Measurements from ENCODE around the gene NPY. TPM values are rescaled to one million over a fixed set of nuclear protein-coding genes. Genes with fewer than 3 reads are reported as not detected.

Gene NPY
- total RNA-seq, 1 donor from 2014 or later, result not detected

GRCh38 chr7:24328050-24328449 is 44.1 kb downstream of the NPY start:
- H3K27ac Mint-ChIP-seq, result no peak overlapping the region
- no peak overlapping the region for H3K4me3 Mint-ChIP-seq
- DNase-seq (ENCODE audit: low spot score in 2 of 2, unreplicated experiment in 2 of 2), result no peak
- H3K36me3 Mint-ChIP-seq, result no peaks in the 10 kb centered on the region
- no peaks in the 10 kb centered on the region for H3K4me1 Mint-ChIP-seq
- peaks cover 13% of the 10 kb centered on the region for H3K9me3 Mint-ChIP-seq
- TF ChIP-seq, protein P1, sequence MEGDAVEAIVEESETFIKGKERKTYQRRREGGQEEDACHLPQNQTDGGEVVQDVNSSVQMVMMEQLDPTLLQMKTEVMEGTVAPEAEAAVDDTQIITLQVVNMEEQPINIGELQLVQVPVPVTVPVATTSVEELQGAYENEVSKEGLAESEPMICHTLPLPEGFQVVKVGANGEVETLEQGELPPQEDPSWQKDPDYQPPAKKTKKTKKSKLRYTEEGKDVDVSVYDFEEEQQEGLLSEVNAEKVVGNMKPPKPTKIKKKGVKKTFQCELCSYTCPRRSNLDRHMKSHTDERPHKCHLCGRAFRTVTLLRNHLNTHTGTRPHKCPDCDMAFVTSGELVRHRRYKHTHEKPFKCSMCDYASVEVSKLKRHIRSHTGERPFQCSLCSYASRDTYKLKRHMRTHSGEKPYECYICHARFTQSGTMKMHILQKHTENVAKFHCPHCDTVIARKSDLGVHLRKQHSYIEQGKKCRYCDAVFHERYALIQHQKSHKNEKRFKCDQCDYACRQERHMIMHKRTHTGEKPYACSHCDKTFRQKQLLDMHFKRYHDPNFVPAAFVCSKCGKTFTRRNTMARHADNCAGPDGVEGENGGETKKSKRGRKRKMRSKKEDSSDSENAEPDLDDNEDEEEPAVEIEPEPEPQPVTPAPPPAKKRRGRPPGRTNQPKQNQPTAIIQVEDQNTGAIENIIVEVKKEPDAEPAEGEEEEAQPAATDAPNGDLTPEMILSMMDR (IDR thresholded peaks at IDR 0.05; ENCODE audit: unreplicated experiment), result no peak
- peaks cover 2% of the 10 kb centered on the region for H3K27me3 Mint-ChIP-seq (ENCODE audit: low read depth)

DNA sequence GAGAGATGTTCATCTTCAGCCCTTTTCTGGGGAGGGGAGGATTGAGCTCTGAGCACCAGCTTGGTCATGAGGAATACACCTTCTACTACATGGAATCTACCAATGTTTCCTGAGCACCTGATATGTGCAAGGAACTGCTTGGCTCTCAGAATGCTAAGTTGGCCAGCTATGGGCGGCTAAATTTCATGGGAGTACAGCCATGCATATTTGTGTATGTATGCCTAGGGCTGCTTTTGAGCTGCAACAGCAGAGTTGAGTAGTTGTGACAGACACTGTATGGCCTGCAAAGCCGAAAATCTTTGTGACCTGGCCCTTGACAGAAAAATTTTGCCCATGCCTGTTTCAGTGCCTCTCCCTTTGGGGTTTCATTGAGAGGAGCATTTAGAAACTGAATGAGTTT is 44.9 kb downstream of the NPY start:
- Mint-ChIP-seq H3K4me3 (no peak overlapping the region), H3K36me3 (no peaks in the 10 kb centered on the region), H3K4me1 (no peaks in the 10 kb centered on the region), H3K27me3 (ENCODE audit: low read depth) (peaks cover 2% of the 10 kb centered on the region), H3K9me3 (peaks cover 14% of the 10 kb centered on the region), H3K27ac (no peak overlapping the region)
- TF ChIP-seq, protein P1 (IDR thresholded peaks at IDR 0.05; ENCODE audit: unreplicated experiment), result no peak
- DNase-seq (ENCODE audit: low spot score in 2 of 2, unreplicated experiment in 2 of 2), result no peak

DNA sequence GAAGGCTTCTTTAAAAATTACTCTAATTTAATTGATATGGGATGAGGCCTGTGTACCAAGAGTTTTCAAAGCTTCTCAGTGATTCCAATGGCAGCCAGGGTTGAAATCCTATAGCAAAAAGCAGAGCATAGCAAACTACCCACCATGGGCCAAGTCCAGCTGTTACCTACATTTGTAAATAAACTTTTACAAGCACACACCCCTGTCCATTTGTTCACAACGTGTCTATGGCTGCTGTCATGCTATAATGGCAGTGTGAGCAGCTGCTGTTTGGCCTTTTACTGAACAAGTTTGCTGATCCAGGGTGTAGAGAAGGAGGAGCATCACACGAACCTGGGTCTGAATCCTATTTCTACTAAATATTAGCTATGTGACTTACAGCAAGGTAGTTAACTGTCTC is 50.0 kb downstream of the NPY start:
- H3K9me3 Mint-ChIP-seq, result peaks cover 14% of the 10 kb centered on the region
- H3K27me3 Mint-ChIP-seq (ENCODE audit: low read depth), result peaks cover 33% of the 10 kb centered on the region
- H3K36me3 Mint-ChIP-seq, result no peaks in the 10 kb centered on the region
- no peaks in the 10 kb centered on the region for H3K4me1 Mint-ChIP-seq
- TF ChIP-seq, protein P1 (IDR thresholded peaks at IDR 0.05; ENCODE audit: unreplicated experiment), result no peak
- DNase-seq (ENCODE audit: low spot score in 2 of 2, unreplicated experiment in 2 of 2), result no peak
- H3K27ac Mint-ChIP-seq, result no peak overlapping the region
- no peak overlapping the region for H3K4me3 Mint-ChIP-seq

GRCh38 chr7:24334627-24335026 is 50.6 kb downstream of the NPY start:
- Mint-ChIP-seq H3K4me3 (no peak overlapping the region), H3K9me3 (peaks cover 14% of the 10 kb centered on the region), H3K27me3 (ENCODE audit: low read depth) (peaks cover 33% of the 10 kb centered on the region), H3K27ac (no peak overlapping the region), H3K36me3 (no peaks in the 10 kb centered on the region), H3K4me1 (no peaks in the 10 kb centered on the region)
- TF ChIP-seq, protein P1 (IDR thresholded peaks at IDR 0.05; ENCODE audit: unreplicated experiment), result no peak
- DNase-seq (ENCODE audit: low spot score in 2 of 2, unreplicated experiment in 2 of 2), result no peak

DNA sequence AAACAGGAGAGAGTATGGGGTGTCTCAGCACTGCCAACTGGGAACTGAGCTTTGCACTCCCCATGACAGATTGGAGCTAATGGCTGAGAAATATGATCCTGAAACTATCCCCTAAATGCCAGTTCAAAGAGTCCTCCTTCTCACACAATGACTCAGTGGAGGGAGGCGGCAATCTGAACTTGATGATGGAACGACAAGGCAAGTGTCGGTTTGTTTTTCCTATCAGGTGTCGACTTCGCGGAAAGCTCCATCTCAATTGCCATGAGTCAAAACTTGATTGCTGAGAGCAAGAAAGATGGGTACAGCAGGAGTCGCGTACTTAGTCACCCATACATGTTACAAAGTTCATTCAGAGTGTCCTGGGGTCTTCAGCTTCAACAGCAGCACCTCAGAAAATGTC is 52.5 kb downstream of the NPY start:
- peaks cover 33% of the 10 kb centered on the region for H3K27me3 Mint-ChIP-seq (ENCODE audit: low read depth)
- no peak overlapping the region for H3K27ac Mint-ChIP-seq
- H3K4me3 Mint-ChIP-seq, result no peak overlapping the region

More for the DNA sequence above, 52.5 kb downstream of the NPY start:
- Mint-ChIP-seq H3K4me1 (no peaks in the 10 kb centered on the region), H3K36me3 (no peaks in the 10 kb centered on the region), H3K9me3 (peaks cover 14% of the 10 kb centered on the region)
- TF ChIP-seq, protein P1 (IDR thresholded peaks at IDR 0.05; ENCODE audit: unreplicated experiment), result no peak
- no peak for DNase-seq (ENCODE audit: low spot score in 2 of 2, unreplicated experiment in 2 of 2)
